Cardiac septum (tissue), 1 donor: Measurements from ENCODE around the gene HMGCS2. TPM values are rescaled to one million over a fixed set of nuclear protein-coding genes. Genes with fewer than 3 reads are reported as not detected.
A peak's percentile ranks its signal among the peaks of the same experiment; 100 is the strongest.

ENCODE experiments used
- DNase-seq: peaks from one replicate; pipeline ENCODE4 v3.0.0-alpha.2; 2020; ENCODE audit warnings: low spot score
- intact Hi-C: fragments of 100-400 bp; cut with DNase I; formaldehyde crosslinking; loops from one replicate; pipeline ENCODE4 v1.14.0; 2022
- total RNA-seq: library from RNA; stranded (reverse); fragmentation: NEBNext Ultra II Directional; extraction: Animal tissue kit (Norgen Biotek cat#: 25700); gene quantifications from one replicate; pipeline ENCODE4 v1.2.1, GENCODE V29; 2021
- donor health status: DM: no; HTN: no; CAD: no.

Gene HMGCS2
- total RNA-seq, 1 donor from 2014 or later: 0.38 TPM

DNA sequence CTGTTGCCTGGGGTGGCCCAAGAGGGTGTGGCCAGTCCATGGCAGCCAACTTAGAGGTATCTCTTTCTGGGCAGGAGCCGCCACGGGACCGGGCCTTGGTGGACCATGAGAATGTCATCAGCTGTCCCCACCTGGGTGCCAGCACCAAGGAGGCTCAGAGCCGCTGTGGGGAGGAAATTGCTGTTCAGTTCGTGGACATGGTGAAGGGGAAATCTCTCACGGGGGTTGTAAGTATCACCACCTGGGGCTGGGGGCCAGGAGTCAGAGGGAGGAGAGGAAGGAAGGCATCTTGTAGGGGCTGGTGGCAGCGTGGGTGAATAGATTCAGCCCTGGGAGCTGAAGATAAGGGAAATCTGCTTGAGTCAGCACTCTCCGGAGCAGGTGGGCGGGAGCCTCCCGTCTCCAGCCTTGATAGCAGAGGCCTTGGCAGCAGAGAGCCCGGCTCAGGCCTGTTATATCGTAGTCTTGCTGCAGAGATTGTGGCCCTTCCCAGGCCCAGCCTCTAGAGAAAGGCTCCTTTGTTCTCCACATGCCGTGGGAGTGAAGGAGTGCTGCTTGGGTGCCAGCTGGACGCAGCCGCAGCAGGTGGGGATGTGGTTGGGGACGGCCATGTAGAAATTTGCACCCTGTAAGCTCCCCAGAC is 31.5 kb downstream of the HMGCS2 start:
- peak; percentile 50 for DNase-seq
- intact Hi-C loops: no loop called here

DNA sequence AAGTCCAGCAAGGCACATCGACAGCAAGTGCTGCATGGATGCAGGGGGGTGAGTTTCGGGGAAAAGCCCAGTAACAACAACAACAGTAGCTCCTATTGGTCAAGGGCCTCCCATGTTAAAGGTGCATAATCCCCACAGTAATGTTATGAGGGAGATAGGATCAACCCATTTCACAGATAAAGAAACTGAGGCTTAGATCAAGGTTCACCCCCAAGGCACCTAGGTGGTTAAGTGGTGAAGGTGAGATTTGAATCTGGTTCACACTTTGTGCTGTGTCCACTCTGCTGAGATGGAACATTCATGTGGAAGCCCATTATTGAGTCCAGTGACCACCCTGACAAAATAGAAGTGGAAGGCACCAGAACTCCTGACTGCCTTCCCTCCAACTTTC is 32.1 kb downstream of the HMGCS2 start:
- intact Hi-C loops: no loop called here
- no peak for DNase-seq

DNA sequence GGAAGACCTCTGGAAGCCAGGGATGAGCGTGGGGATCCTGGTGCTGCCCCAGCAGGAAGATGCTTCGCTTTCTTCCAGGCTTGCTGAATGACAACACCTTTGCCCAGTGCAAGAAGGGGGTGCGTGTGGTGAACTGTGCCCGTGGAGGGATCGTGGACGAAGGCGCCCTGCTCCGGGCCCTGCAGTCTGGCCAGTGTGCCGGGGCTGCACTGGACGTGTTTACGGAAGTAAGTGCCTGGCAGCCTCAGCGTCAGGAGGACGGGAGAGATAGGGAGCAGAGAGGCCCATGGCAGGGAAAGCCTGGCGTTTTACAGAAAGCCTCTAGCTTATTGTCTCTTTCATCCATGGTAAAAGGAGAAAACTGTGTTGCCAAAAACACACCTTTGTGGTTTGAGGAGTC is 33.5 kb downstream of the HMGCS2 start:
- intact Hi-C loops: no loop called here
- DNase-seq: peak; percentile 76

DNA sequence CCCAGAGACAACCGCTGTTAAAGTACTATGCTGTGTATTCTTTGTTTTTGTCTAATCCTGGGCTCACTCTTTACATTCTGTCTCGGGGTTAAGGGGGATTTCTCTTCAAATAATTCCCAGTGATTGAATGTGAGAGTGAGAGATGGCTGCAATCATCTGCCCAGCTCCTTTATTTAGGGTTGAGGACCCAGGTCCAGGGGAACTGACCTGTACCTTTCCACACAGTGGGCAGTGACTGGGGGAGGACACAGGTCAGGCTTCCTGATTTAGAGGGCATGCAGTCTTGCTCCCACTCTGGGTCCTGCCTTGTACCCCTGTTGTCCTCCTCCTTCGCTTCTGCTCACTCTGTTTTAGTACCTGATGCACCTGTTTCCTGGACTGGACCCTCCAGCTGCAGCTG is 35.0 kb downstream of the HMGCS2 start:
- intact Hi-C loops: no loop called here
- DNase-seq: peak; percentile 41

DNA sequence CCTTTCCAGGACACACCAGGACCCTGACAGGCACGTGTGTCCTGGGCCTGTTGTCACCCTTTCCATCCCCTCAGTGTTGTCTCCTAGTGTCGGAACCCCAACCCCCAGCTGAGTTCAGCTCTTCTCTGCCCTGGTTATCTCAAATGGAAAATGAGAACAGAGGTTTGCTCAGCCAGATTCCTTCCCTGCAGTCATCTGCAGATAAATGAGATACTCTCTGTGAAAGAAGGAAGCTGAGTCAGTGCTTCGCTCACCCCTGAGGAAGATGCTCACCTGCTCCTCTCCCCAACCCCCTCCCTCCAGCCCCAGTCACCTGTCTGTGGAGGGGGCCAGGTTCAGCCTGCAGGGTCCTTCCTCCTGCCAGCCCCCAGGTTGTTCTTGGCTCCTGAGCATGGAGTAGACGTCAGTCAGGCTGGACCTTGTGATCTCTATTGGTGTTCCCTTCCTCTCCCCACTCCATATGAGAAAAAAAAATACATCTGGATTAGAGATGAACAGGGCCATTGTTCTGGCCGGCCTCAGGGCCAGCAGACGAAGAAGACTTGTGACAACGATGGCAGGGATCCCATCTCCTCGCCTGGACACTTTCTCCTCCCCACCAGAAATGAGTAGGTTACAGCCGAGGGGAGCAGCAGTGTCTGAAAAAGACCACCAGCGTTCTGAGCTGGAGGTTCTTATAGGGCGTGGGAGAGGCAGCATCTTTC is 36.1 kb downstream of the HMGCS2 start:
- intact Hi-C loops: no loop called here

DNA sequence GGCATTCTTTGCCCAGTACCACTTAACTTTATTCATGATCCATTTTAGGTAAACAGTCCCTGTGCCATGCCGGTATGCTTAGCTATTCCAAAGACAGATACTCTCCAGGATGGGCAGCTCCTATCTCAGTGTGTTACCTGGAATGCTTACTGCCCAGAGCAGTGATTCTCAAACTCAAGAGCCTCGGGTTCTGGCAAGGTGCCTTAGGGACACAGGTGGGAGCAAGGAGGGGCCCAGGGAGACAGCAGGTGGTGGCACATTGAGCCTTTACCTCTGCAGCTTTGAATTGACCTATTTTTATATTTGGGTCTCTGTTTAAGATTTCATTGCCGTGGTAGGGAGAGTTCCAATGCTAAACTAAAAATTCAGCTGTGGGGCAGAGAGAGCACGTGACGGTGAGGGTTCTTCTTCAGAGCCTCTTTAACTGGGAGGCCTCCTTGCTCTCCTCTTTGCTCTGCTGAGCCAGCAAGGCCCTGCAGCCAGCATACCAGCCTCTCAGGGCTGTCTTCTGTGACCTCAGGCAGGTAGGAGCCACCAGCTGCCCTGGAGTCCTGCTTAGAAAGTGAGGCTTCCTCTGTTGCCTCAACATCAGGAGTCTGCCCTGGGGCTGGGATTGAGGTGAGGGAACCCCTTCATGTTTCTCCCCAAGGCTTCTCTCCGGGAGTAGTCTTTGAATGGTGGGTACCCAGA is 36.8 kb downstream of the HMGCS2 start:
- peak; percentile 31 for DNase-seq
- intact Hi-C loops: no loop called here

More for the DNA sequence above, 36.1 kb downstream of the HMGCS2 start:
- DNase-seq: peak; percentile 56

DNA sequence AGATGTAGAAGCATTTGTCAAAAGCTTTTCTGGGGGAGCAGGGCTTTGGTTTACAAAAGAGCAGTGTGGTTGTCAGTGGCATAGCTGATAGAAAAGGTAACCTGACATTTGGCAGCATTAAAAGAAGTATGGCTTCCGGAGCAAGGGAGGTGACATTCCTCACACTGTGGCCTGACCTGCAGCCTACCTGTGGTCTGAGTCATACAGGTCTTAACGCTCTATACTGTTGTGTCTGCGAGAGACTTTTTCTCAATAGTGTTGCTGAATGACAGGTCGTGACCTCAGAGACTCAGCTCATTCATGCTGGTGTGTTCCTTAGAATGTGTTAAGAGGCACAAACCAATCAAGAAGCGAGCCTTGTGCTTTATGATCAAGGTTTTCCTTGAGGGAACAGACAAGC is 37.6 kb downstream of the HMGCS2 start:
- no peak for DNase-seq
- intact Hi-C loops: no loop called here

DNA sequence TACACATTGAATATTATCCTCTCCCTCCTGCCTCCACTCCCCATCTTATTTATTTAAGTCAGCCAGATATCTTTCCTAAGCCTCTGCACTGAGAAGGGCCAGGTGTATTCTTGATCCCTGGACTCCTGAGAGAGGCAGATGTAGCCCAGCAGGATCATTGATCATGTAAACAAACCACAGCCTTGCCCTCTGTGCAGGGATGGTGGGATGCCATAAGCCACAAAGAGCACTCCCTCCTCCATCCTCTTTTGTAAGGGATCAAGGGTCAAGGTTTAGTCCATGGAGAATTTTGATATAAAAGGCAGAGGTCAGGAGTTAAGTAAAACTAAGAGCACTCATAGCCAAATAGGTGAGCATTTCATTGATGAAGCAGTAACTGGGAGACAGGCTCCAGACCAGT is 39.7 kb downstream of the HMGCS2 start:
- intact Hi-C loops: no loop called here
- DNase-seq: no peak

DNA sequence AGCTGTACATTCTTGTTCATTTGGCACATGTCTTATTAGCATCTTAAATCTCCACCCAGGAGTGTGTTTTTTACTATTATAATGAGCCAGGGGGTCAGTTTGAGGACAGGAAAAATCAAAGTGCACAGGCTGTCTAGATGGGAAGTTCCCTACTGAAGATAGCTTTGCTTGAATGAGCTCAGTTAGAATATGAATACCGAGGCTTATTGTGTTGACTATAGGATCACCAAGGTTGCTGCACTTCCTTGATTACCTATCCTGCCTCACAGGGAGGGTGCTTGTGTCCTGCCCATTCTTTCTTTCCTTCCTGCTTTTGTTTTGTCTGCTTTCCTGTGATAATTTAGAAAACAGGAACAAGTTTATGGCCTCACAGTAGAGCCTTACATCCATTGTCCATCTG is 40.7 kb downstream of the HMGCS2 start:
- DNase-seq: no peak
- intact Hi-C loops: no loop called here

DNA sequence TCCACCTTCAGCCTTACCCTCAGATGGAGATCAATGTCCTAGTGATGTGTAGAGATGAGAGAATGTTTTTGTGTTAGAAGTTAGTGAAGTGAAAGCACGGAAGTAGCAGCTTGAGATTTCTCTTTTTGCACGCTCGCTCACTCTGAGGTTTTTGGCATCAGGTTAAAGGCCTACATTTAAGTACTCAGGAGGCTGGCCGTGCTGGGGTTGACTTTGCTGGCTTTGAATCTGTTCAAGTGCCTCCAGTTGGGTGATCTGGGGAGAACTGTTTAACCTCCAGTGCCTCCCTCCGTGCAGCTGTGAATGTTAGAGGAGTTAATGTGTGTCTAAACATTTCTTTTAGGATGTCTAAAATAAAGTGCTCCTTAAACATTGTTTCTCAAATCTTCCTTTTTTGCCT is 43.1 kb downstream of the HMGCS2 start:
- intact Hi-C loops: no loop called here
- no peak for DNase-seq

DNA sequence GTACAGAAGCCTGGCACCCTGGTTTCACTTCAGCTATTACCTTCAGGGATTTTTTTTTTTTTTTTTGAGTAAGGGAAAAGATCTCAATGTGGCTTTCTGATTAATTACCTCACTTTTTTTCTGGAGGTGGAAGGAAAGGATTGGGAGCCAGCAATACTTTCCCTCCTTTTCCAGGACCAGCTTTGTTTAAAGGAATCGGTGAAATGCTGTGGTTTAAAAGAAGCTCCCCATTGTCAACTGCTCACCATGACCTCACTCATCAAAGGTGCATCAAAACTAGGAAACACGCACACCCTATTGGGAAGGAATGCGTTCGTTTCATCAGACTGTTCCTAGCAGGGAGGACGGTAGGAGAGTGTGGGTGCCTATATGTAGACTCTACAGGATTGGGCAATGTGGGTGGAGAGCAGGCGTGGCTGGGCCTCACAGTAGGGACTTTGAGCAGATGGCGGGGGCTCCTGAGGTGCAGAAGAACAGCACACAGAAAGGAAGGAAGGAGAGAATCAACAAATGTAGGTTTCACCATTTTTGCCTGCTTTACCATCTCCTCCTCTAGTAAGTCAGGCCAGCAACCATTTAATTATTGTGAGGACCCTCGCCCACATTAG is 44.0 kb downstream of the HMGCS2 start:
- intact Hi-C loops: no loop called here
- DNase-seq: no peak

DNA sequence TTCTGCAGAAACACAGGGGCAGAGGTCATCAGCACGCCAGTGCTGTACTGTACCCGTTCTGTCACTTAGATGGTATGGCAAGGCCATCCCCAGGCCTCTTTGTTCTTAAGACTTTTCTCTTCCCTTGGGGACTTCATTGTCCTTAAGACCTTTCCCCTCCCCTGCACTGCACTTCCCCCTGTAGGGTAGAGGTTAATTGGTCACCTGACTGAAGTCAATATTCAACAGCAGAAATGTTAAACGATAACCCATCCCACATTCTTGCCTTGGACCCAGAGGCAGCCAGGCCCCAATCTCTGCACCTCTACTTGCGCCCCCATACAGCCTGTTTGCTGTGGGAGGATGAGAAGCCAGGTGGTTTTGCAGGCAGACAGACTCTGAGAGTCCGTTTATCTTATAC is 46.8 kb downstream of the HMGCS2 start:
- intact Hi-C loops: no loop called here
- DNase-seq: no peak

DNA sequence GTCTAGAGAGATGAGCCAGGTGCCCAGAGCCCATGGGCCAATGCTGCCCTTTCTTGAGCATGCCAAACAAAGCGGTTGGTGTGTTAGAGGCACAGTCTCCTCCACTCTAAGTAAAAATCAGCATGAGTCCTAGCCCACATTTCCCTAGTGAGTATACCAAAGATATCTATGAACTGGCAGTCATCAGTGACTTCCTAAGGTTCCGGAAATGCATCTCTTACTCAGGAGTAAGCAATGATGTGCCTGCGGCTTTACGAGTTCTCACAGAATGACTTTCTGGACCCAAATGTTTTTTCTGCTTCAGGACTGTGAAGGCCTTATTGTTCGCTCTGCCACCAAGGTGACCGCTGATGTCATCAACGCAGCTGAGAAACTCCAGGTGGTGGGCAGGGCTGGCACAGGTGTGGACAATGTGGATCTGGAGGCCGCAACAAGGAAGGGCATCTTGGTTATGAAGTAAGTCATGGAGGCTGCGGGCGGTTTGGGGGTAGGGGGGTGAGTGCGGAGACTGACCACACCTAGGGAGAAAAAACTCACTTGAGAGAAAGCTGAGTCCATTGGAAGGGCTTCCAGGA is 47.8 kb downstream of the HMGCS2 start:
- intact Hi-C loops: no loop called here
- DNase-seq: no peak

DNA sequence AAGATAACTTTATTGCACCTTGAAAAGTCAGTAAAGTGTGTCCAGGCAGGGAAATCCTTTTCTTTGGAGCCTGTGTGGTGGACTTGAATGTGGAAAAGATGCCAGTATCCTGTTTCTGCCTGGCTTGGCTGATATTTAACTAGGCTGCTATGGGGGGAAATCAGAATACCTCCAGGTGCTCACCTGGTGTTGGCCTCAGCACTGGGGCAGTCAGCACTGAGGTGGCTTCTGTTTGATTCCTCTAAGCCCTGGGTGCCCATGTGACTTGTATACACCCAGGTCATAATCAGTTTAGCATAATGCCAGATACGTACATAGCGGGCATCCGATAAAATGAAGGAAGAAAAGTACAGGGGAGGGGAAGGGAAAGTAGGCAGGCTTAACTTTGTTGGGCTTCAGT is 49.7 kb downstream of the HMGCS2 start:
- DNase-seq: no peak
- intact Hi-C loops: no loop called here

DNA sequence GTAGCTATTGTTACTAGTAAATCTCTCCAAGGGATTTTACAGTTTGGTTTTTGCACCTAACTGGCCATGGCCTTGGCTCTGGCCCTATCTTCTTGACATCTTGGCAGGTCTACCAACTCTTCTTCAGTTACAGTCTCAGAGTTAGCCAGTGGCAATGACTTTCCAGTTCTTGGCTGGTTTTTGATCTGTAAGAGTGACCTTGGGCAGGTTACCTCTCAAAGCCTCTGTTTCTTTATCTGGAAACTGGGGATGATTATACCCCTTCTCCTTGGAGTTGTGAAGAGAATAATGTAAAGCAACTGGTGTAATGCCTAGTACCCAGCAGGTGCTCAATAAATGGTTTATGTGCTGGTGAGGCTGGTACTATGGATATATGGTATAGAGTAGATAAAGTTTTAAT is 50.3 kb downstream of the HMGCS2 start:
- DNase-seq: no peak
- intact Hi-C loops: no loop called here

DNA sequence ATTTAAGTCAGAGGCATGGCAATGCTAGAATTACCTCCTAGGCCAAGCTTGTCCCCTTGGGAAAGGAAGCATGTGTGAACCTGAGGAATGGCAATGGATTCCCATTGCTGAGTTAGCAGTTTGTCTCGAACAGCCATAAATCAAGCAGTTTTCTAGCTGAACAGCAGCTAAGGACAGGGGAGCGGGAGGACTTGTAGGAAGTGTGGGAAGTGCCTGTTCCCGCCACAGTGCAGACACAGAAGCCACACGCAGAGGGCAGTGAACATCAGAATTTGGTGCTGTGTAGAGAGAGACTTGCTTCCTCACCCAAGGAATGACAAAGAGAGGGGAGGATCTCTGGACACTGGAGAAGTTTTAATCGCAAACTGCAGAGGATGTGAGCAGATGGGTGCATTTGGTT is 53.2 kb downstream of the HMGCS2 start:
- intact Hi-C loops: no loop called here

DNA sequence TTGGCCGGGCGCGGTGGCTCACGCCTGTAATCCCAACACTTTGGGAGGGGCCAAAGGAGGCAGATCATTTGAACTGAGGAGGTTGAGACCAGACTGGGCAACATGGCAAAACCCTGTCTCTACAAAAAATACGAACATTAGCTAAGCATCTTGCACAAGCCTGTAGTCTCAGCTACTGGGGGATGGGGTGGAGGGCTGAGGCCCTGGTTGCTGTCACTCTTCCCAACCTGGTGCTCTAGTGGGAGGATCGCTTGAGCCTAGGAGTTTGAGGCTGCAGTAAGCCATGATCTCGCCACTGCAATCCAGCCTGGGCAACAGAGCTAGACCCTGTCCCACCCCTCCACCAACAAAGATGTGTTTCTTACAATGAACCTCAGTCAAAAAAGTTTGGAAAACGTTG is 54.1 kb downstream of the HMGCS2 start:
- no peak for DNase-seq
- intact Hi-C loops: no loop called here

More for the DNA sequence above, 53.2 kb downstream of the HMGCS2 start:
- no peak for DNase-seq

DNA sequence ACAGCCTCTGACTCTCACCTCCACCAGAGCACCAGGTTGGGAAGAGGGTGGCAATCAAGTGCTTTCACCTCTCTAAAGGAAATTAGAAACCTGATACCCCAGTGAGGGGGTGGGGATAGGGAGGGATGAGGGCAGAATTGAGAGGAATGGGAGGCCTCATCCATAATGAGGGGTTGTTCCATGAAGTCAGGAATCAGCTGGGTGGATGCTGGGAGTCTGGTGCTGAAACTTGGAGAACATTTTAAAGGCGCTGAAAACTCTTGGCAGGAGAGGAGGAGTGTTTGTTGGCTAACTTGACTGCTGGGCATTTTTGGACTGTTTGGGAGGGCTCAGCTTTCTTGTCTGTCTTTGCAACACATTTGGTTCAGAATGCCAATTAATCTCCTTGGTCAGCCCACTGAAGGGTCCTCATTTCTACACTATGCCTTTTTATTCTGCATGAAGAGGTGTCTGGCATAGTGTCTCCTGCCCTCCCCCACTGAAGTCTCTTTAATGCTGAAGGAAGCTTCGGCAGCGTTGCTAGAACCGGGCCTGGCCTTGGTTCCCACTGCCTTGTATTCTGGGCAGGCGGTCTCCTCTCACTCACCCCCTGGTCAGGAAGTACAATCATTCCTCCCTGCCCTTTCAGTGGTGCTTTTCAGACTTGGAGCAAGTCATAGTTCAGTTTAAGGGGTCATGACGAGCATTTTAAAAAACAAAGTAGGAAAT is 54.8 kb downstream of the HMGCS2 start:
- intact Hi-C loops: no loop called here
- no peak for DNase-seq

DNA sequence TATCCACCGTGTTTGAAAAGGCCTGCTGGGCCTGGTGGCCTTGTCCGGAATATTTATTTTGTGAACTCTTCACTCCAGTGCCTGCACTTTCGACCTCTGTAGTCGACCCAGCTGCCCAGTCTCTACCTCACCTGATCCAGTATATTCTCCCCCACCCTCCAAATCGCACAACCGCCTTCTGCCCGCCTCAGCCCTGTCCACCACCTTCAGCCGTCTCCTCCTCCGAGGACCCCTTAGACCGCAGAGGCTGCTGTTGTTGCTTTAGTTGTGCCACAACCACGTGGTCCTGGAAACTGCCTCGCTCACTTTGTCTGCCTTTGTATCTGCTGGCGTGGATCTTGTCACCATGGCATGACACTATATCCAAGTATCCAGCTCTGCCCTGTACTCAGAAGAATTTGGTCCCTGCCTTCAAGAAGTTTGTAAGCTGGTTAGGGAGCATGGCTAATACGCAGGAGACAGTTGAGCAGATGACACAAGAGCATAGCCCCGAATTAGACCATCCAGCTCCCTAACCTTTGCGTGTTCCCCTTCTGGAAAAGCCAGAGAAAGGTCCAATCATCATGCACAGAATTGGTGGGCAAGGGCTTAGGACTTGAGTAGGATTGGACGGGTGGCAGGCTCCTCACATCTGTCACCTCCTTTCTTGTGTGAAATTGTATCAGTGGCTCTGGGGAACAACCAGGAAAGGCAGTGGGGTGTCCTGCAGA is 55.5 kb downstream of the HMGCS2 start:
- intact Hi-C loops: no loop called here
- no peak for DNase-seq
